GM19328 (cell line): ENCODE measurements around the gene CCDC157.

ENCODE experiments used
- ATAC-seq: cut with Tn5 transposase; IDR thresholded peaks from one replicate; pipeline ENCODE4 v1.9.1; 2021; ENCODE audit warnings: mild to moderate bottlenecking, moderate library complexity; ENCODE audit not compliant: unreplicated experiment

Gene CCDC157

GRCh38 chr22:30351226-30351625 lies 5.6 kb upstream of the CCDC157 start:
- ATAC-seq, result no peak

- no peak for ATAC-seq
Measured at GRCh38 chr22:30354644-30355043, 2.2 kb upstream of the CCDC157 start.

- no peak for ATAC-seq
Measured at GRCh38 chr22:30357236-30357570, 396 bp downstream of the CCDC157 start.

- no peak for ATAC-seq
Measured at GRCh38 chr22:30357650-30358215, 926 bp downstream of the CCDC157 start.

GRCh38 chr22:30358541-30358940 lies 1.7 kb downstream of the CCDC157 start:
- ATAC-seq, result no peak

- ATAC-seq, result no peak
Measured at GRCh38 chr22:30361916-30362650, 5.3 kb downstream of the CCDC157 start.

- ATAC-seq, result no peak
Measured at GRCh38 chr22:30362651-30363281, 6.0 kb downstream of the CCDC157 start.

- ATAC-seq, result no peak
Measured at GRCh38 chr22:30365891-30366290, 9.1 kb downstream of the CCDC157 start.

- no peak for ATAC-seq
Measured at GRCh38 chr22:30368420-30368819, 11.6 kb downstream of the CCDC157 start.

GRCh38 chr22:30370641-30371230 lies 13.9 kb downstream of the CCDC157 start:
- no peak for ATAC-seq

GRCh38 chr22:30371321-30371720 lies 14.5 kb downstream of the CCDC157 start:
- ATAC-seq, result no peak

GRCh38 chr22:30371981-30372380 lies 15.2 kb downstream of the CCDC157 start:
- no peak for ATAC-seq

- no peak for ATAC-seq
Measured at GRCh38 chr22:30372915-30373314, 16.1 kb downstream of the CCDC157 start.

- no peak for ATAC-seq
Measured at GRCh38 chr22:30373331-30374325, 16.8 kb downstream of the CCDC157 start.

- no peak for ATAC-seq
Measured at GRCh38 chr22:30375312-30375849, 18.6 kb downstream of the CCDC157 start.

- ATAC-seq, result no peak
Measured at GRCh38 chr22:30380011-30380410, 23.2 kb downstream of the CCDC157 start.

GRCh38 chr22:30381264-30381663 lies 24.5 kb downstream of the CCDC157 start:
- ATAC-seq, result no peak

GRCh38 chr22:30382340-30382739 lies 25.5 kb downstream of the CCDC157 start:
- ATAC-seq, result no peak

- ATAC-seq, result no peak
Measured at GRCh38 chr22:30383061-30383460, 26.3 kb downstream of the CCDC157 start.

- no peak for ATAC-seq
Measured at GRCh38 chr22:30385942-30386341, 29.1 kb downstream of the CCDC157 start.

GRCh38 chr22:30386608-30386959 lies 29.8 kb downstream of the CCDC157 start:
- ATAC-seq, result no peak
